Ramos (cell line): ENCODE results near the gene DLGAP3.
"Not testable (repeated sequence)": the region's sequence is repeated elsewhere in the genome, so short reads cannot be mapped to it uniquely, and the experiment has no call there.

Experiments
- in situ Hi-C: fragments of 300-500 bp; cut with MboI; formaldehyde crosslinking; loops from one replicate; pipeline ENCODE4 v1.14.3; 2022; ENCODE audit warnings: low sequenced_read_pairs; ENCODE audit not compliant: unreplicated experiment

DLGAP3 gene

DNA sequence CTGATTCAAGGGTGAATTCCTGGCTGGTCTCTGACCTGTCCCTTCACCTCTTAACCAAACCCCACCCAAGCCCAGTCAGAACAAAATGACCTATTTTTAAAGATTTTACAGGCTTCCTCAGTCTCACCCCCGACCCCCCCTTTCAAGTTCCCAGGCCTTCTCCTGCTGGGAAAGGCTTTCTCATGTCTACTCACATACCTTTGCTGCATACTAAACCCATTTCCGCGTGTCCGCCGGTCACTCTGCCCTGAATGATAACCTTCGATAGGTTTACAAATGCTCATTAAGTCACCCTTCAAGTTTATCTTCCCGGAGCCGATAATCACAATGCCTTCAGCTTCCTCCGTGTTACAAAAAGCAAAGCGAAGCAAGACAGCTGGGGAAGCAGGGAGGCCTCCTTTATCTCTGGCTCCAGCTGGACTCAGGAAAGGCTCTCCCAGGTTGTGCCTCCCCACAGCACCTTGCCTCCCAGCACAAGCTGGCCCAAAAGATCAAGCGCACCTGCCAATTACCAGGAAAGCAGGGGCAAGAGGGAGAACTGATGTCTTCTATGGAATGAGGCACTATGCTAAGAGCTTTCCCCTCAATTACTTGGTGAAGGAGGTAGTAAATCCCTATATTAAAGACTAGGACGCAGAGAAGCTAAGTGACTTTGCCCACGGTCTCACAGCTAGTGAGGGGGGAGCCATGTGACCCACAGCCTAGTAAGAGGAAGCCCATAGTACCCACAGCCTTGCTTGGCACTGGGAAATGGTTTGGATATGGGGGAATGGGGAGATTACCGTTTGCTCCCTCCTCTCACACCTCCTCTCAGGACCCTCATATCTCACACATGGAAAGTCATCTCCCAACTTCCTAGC, 85.8 kb downstream of the DLGAP3 start:
- in situ Hi-C loops: no loop called here

DNA sequence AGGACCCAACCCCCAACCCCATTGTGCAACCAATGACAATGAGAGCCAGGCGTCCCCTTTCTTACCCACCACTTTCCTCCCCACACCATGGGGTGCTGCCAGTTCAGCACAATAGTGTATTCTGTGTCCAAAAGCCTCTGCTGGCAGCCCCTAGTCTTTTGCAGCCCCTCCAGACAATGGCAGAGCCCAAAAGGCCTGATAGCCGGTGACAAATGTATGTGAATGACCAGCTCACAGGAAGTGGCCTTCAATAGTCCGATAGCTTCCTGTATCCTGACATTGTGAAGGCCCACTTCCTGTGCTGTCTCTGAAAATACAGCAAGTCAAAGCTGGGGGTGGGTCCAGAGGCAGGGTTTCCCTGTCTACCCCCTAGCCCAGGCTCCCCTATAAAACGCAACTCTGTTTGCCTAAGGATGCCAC, 86.5 kb downstream of the DLGAP3 start:
- in situ Hi-C loops: no loop called here

DNA sequence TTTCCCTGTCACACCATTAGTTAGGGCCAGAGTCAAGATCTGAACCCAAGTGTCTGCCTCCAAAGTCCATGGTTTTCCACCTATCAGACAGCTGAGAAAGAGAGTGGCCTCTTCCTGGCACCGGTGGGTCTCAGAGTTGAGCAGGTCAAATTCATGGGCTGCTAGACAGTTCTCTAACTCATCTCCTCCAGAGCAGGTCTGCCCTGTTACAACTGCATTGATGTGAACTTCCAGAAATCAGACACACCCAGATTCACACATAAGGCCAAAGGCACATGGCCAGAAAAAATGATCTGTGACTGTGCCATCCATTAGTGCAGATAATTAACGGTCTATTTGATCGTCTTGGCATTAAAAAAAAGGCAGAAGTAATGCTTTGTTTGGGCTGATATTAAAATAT, 87.4 kb downstream of the DLGAP3 start:
- in situ Hi-C loops: no loop called here

DNA sequence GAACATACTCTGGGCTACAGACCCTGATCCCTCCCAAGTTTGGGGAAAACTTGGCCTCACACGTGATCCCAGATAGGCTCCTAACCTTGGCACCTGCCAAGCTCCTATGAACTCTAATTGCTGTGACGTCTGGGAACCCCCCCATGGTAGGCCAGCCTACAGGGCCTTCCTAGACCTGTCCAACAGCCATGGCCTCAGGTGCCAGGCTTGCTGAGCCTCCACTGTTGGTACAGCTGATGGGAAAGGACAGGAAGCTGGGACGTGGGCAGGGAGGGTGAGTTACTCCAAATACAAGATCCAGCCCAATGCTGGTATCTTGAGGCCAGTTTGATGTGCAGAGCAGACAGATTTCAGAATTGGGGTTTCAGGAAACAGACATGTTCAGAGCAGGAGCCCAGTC, 89.0 kb downstream of the DLGAP3 start:
- in situ Hi-C loops: no loop called here

DNA sequence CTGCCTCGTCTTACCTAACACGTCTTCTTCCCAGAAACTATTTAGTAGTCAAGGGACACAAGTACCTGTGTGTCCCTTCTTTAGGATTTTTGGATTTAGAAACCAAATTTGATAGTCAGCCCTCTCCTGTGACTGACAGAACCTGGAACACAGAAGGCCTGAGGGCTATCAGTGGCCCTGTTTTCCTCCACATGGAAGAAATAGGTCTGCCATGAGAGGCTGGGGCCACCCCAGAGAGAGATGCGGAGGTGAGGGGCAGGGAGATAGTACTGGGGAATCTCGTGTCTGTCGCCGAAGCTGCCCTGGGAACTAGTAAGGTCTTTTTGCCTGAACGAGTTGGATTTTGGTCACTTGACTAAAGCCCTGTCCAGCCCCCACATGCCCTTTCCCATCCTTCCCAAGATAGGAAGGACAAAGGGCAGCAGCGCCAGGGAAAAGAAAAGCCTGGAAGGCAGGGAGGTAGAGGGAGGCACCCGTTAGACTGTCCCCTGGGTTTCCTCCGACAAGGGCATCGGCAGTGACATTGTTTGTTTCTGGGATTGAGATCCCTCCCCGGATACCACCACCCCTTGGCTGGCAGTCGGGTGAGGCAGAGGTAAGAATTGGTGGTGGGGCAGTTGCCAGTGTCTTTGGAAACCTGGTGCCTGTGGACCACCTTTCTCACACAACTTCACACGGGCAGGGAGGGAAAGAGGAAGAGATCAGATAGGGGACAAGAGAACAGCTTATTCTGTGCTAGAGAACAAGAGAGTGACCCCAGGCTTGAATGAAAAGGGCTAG, 89.7 kb downstream of the DLGAP3 start:
- in situ Hi-C loops: no loop called here

DNA sequence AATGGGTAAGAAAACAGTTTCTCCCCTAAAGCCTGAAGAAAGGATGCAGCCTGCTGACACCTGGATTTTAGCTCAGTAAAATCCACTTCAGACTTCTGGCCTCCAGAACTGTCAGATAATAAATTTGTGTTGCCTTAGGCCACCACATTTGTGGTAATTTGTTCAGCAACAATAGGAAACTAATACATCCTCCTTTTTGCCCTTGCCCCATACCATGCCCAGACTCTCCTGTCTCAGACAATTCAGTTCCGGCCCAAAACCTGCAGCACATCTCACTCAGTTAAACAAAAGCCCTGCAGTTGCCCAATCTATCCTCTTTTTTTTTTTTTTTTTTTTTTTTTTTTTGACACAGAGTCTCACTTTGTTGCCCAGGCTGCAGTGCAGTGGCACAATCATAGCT, 95.7 kb downstream of the DLGAP3 start:
- in situ Hi-C loops: no loop called here

DNA sequence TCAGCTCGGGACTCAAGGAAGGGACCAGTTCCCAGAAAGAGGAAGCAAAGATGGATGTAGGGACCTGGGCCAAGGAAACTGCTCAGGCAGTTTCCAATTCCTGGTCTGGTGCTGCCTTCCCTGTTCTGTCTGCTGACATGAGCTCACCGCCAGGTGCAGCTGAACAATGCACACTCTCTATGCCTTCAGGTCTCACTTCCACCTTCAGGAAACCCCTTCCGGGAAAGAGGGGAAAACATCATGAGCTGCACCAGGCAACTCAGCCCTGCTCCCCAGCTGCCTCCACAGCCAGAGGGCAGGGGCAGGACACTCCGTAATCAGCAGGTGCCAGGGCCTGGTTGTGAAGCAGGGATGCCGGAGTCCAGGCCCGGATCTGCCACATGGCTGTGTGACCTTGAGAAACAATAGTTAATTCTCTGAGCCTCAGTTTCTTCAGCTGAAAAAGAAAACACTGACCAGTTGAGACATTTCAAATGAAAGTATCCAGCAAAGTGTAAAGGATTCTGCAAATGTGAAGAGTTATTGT, 97.7 kb downstream of the DLGAP3 start:
- in situ Hi-C loops: no loop called here

DNA sequence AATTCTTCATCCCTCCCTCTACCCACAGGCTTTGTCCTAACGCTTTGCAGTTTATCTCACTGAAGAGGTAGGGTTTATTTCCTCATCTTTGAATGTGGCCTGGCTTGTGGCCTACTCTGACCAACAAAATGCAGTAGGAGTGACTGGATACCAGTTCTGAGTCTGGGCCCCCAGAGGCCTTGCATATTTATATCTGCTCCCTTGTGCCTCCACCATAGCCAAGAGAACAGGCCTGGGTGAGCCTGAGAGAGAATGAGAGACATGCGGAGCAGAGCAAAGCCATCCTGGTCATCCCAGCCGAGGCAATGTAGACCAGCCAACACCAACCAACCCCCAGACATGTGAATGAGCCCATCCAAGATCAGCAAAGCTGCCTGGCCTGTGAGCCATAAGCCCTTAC, 100.2 kb downstream of the DLGAP3 start:
- in situ Hi-C loops: no loop called here

DNA sequence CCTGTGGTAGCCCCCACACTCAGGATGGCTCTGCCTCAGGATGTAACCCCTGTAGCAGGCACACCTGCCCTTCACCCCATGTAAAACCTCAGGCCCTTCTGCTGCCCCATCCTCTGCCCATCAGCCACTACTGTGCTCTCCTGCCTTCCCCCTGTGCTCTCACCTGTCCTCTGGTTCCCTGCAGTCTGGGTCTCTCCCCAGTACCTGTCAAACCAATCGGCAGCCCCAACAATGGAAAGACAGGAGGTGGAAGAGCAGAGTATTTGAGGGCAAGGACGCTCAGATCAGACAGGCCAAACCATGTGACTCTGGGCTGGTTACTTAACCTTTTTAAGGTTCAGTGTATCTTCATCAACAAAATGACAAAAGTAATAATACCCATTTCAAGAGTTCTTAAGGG, 100.8 kb downstream of the DLGAP3 start:
- in situ Hi-C loops: no loop called here

DNA sequence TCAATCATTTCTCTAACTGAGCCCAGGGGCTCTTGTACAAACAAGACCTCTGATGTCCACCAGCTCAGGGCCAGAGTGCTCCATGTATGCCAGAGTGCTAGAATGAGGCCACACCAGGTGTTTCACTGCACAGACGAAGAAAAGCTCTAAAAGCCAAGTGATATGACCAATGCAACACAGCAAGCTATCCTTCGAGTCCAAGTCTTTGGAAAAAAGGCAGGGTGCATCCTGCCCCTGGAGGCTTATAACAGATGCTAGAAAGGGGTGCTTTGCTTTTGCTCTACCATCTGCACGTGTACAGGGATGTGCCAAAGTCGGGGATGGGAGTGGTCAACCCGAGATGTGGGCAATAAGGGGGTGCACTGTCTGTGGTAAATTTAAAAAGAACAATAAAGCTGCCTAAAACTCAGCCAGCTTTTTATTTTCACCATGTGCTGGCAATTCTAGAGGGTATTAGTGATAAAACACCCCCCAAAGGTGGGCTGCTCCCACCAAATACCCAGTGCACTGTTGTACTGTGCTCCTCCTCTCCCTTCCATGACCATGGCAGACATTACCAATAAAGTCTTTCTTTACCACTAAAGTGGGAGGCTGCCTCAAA, 102.0 kb downstream of the DLGAP3 start:
- in situ Hi-C loops: no loop called here

DNA sequence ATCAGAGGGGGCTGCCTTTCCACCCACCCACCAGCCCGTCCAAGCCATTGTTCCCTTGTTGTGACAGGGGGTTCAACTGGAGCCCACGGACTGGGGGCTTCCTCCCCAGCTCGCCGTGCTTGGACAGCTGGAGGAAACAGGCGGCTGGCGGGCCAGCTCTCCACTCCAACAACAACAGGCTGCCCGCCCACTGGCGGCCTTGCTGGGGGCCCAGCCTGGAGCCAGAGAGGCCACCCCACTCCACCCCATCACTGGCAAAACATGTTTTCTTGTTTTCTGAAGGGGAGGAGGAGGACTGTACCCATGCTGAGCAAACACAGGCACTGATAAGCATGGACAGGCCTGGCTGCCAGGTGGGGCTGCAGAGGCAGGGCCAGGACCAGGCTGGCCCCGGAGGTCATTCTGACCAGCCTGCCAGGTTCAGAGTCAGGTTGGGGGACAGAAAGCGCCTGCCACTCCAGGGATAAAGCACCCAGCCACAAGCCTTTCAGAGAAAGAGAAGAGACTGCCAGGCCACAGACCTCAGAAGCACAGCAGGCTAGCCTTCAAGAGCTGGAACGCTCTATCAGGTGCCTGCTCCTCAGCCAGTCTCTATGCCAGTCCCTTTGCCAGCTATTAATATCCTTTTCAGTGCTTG, 103.9 kb downstream of the DLGAP3 start:
- in situ Hi-C loops: no loop called here

DNA sequence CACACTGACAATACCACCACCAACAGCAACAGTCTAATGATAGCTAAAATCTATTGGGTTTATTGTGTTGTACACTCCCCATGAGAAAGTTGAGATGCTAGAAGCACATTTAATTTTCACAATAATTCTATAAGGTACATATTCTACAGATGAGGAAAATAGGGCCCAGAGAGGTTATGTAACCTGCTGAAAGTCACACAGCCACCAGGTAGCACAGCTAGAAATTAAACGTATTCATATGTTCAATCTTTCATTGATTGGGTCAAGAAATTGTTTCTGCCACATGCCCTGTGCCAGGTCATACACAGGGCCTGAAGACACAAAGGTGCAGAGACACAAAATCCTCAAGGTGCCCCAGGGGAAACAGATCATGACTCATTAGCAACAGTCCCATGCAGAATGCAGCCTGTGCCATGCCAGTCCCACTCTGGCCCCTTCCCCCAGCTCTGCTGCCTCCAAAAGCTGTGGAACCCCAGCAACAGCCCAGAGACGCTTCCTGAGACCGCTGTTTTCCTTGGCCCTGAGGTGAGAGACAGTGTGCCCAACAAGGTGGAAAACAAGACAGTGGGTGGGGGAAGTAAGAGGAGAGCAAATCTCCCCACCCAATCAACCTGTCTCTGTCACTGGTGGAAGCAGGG, 104.5 kb downstream of the DLGAP3 start:
- in situ Hi-C loops: no loop called here

DNA sequence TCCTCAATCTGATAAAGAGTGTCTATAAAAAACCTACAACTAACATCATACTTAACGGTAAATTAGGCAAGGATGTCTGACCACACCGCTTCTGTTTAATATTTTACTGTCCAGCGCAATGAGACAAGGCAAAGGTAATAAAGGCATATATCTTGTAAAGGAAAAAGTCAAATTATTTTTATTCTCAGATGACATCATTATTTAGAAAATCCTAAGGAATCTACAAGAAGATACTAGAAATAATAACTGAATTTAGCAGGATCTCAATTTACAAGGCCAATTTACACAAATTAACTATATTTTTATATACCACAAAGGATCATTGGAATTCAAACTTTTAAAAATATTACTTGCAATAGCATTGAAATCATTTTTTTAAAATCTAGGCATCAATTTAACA, 107.2 kb downstream of the DLGAP3 start:
- in situ Hi-C loops: no loop called here

DNA sequence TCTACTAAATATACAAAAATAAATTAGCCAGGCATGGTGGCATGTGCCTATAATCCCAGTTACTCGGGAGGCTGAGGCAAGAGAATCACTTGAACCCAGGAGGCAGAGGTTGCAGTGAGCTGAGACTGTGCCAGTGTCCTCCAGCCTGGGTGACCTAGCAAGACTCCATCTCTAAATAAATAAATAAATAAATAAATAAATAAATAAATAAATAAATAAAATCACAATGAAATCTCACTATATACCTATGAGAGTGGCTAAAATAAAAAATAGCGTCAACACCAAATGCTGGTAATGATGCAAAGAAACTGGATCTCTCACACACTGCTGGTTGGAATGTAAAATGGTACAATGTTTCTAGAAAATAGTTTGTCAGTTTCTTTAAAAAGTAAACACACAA, 110.6 kb downstream of the DLGAP3 start:
- in situ Hi-C loops: not testable (repeated sequence)

DNA sequence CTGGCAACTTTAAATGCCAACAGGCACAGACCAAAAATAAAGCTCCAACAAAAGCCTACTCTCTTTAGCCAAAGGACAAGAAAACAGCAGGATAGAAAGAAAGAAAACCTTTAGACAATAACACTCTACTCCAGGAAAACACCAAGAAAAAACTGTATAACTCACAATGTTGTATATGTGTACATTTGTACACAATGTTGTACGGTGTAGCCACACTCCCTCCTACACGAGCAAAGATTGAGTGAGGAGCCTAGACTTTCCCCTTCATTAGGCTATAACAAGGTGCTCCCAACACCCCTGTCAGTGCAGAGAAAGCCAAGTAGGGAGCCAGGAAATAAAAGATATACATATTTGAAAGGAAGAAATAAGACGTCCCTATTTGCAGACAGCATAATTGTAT, 112.7 kb downstream of the DLGAP3 start:
- in situ Hi-C loops: no loop called here

DNA sequence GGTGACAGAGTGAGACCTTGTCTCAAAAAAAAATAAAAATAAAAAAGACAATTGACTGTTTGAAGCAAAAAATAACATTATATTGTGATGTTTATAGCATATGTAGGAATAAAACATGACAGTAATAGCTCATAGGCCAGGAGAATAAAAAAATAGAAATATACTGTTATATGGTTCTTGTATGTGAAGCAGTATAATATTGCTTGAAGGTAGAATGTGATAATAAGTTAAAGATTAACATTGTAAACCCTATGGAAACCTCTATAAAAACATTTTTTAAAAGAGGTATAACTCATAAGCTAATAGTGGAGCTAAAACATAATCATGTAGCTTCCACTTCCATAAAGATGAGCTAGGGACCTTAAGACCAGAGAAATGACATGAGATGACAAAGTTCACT, 113.1 kb downstream of the DLGAP3 start:
- in situ Hi-C loops: no loop called here
